NB4 (cell line): Measurements from ENCODE around the gene DFFB.
A peak's percentile ranks its signal among the peaks of the same experiment; 100 is the strongest.

Experiments
- DNase-seq: peaks from one replicate; pipeline ENCODE4 v3.0.0; 2010; ENCODE audit warnings: low read depth
- H3K4me3 ChIP-seq: one replicate; pipeline ENCODE4 v1.5.1; 2011; ENCODE audit warnings: mild to moderate bottlenecking, low read depth, low read length, moderate library complexity
- CTCF ChIP-seq: IDR thresholded peaks from one replicate; pipeline ENCODE4 v1.5.1; 2012; ENCODE audit warnings: low read depth, low read length
- MAX ChIP-seq: IDR thresholded peaks from 2 replicates; pipeline ENCODE4 v1.6.1; 2011; ENCODE audit warnings: low read depth, low read length
- MYC ChIP-seq: IDR thresholded peaks from 2 replicates; pipeline ENCODE4 v1.6.1; 2011; ENCODE audit warnings: low read depth, low read length
- POLR2A ChIP-seq: IDR thresholded peaks from 2 replicates; pipeline ENCODE4 v1.6.1; 2011; ENCODE audit warnings: mild to moderate bottlenecking; ENCODE audit not compliant: insufficient read length; ENCODE audit errors: extremely low read depth

The DFFB gene

GRCh38 chr1:3902111-3902511, 44.8 kb downstream of the DFFB start:
- TF ChIP-seq MAX: no peak
- TF ChIP-seq POLR2A: no peak
- no peak for TF ChIP-seq MYC
- no peak for TF ChIP-seq CTCF
- DNase-seq: no peak
- H3K4me3 ChIP-seq: no peak overlapping the region

GRCh38 chr1:3902571-3903091, 45.4 kb downstream of the DFFB start:
- TF ChIP-seq MYC (no peak), MAX (no peak), POLR2A (no peak), CTCF (no peak)
- DNase-seq: no peak
- no peak overlapping the region for H3K4me3 ChIP-seq

- peak; percentile 19 for DNase-seq
- no peak overlapping the region for H3K4me3 ChIP-seq
- TF ChIP-seq MAX (no peak), POLR2A (no peak), MYC (no peak), CTCF (no peak)
Observed at GRCh38 chr1:3903141-3904005, 46.1 kb downstream of the DFFB start.

GRCh38 chr1:3904006-3904842, 46.9 kb downstream of the DFFB start:
- TF ChIP-seq POLR2A: no peak
- no peak for TF ChIP-seq MYC
- TF ChIP-seq MAX: no peak
- no peak for TF ChIP-seq CTCF
- no peak overlapping the region for H3K4me3 ChIP-seq
- no peak for DNase-seq

GRCh38 chr1:3904843-3905185, 47.5 kb downstream of the DFFB start:
- TF ChIP-seq MAX (no peak), CTCF (no peak), POLR2A (no peak), MYC (no peak)
- H3K4me3 ChIP-seq: no peak overlapping the region
- no peak for DNase-seq
